IPS-18c (cell line): Measurements from ENCODE around the gene TSPAN4.

ENCODE experiments used
- H3K4me3 ChIP-seq: 2 replicates; pipeline ENCODE4 v1.7.0; 2013; ENCODE audit warnings: low read depth, mild to moderate bottlenecking, low read length, moderate library complexity; ENCODE audit not compliant: insufficient read depth
- H3K9me3 ChIP-seq: one replicate; pipeline ENCODE4 v1.6.1; 2013; ENCODE audit warnings: mild to moderate bottlenecking, low read length, moderate library complexity; ENCODE audit not compliant: control insufficient read depth, insufficient read depth

TSPAN4 gene, protein sequence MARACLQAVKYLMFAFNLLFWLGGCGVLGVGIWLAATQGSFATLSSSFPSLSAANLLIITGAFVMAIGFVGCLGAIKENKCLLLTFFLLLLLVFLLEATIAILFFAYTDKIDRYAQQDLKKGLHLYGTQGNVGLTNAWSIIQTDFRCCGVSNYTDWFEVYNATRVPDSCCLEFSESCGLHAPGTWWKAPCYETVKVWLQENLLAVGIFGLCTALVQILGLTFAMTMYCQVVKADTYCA

DNA sequence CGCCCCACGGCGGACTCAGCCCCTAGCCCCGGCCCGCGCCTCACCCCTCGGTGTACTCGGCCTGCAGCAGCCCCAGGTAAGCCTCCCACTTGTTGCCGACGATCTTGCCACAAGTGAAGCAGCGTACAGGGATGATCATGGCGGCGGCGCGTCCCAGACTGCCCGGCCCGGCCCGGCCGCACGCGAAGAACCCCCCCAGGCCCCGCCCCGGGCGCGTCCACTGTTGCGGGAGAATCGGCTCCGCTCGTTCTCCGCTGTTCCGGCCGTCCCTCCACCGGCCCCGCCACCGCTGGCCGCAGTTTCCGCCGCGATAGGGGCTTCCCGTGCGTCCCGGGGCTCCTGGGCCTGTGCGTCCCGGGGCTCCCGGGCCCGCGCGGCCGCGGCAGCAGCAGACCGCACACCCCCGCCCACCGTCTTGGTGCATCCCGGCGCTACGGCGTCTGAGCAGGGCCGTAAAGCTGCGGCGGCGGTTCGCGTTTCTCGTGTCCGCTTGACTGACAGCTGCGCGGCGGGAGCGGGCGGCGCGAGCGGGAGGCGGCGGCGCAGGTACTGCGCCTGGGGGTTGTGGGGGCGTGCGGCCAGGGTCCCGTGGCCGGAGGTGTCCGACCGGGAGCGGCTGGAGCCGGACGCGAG lies at the start of gene TSPAN4, which contains the start of gene POLR2L:
TSS of gene TSPAN4 (plus strand) at position 483 of the 633 bp plus-strand sequence. CDS start 7,453 bp downstream, outside the sequence.
TSS of gene POLR2L (minus strand) at position 160 of the 633 bp plus-strand sequence. CDS start at position 139, 21 bp downstream.
- H3K4me3 ChIP-seq: peak within 1 kb of the TSS; percentile 93
- no peaks in the 10 kb centered on the region for H3K9me3 ChIP-seq

DNA sequence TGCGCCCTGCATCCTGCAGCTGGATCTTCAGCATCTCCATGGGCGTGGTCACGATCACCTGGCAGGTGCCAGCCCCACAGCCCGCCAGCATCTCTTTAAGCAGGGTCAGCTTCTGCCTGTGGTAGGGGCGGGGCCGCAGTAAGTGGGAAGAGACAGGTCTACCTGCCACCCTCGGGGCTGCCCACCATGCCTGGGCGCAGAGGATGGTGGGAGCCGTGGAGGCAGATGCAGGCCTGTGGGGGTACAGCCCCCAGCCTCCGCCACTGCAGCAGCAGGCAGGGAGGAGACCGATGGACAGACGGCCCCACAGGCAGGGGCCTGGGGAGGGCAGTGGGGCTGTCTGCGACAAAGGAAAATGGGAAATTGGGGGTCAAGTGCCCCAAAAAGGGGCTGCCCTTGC lies 49.8 kb upstream of the TSPAN4 start:
- Histone ChIP-seq H3K4me3 (no peak overlapping the region), H3K9me3 (no peaks in the 10 kb centered on the region)

GRCh38 chr11:793556-793955 lies 49.1 kb upstream of the TSPAN4 start:
- Histone ChIP-seq H3K4me3 (no peak overlapping the region), H3K9me3 (no peaks in the 10 kb centered on the region)

- Histone ChIP-seq H3K4me3 (no peak overlapping the region), H3K9me3 (no peaks in the 10 kb centered on the region)
Measured at GRCh38 chr11:794013-794765, 48.5 kb upstream of the TSPAN4 start.

GRCh38 chr11:794766-795633 lies 47.7 kb upstream of the TSPAN4 start:
- Histone ChIP-seq H3K4me3 (no peak overlapping the region), H3K9me3 (no peaks in the 10 kb centered on the region)

DNA sequence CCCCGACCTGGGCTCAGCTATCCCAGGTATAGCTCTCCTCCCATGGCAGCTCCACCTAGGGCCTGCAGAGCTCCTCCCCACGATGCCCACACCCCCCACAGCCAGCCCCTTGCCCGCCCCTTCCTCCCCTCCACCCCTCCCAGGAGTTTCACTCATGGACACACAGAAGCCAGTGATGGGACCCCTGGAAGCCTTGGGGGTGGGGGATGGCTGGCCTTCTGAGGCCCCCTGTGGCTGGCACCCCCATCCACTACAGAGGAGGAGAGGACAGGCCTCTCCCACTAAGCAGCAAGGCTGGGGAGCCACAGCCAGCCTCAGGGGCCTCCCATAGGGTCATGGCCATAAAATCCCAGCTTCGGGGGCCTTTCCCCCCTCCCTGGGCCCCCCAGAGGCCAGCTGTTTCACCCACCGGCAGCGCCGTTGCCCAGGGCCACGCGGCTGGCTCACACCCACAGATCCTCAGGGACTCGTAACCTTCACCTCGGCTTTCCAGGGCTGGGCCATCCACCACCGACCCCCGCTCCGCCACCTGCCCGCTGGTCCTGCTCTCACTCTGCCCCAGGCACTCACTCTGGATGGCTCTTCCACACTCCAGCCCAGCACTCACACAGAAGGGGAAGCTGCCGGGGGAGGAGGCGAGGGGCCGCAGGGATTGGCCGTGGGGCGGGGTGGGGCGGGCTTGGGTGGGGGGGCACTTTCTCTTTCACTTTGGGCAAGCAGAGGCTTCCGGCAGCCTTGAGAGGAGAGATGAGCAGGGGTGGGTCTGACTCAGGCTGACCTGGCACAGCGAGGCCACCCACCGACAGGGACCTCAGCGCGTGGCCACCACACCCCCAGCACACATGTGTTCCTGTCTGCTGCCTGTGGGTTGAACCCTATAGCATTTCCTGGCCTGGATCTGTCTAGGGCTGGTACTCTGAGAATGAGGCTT lies 46.8 kb upstream of the TSPAN4 start:
- Histone ChIP-seq H3K4me3 (peak overlapping the region; percentile 86; the same call in 1 of the 2 replicates), H3K9me3 (no peaks in the 10 kb centered on the region)

- H3K9me3 ChIP-seq: no peaks in the 10 kb centered on the region
- peak overlapping the region; percentile 86 for H3K4me3 ChIP-seq
Measured at GRCh38 chr11:796565-797295, 45.9 kb upstream of the TSPAN4 start.

DNA sequence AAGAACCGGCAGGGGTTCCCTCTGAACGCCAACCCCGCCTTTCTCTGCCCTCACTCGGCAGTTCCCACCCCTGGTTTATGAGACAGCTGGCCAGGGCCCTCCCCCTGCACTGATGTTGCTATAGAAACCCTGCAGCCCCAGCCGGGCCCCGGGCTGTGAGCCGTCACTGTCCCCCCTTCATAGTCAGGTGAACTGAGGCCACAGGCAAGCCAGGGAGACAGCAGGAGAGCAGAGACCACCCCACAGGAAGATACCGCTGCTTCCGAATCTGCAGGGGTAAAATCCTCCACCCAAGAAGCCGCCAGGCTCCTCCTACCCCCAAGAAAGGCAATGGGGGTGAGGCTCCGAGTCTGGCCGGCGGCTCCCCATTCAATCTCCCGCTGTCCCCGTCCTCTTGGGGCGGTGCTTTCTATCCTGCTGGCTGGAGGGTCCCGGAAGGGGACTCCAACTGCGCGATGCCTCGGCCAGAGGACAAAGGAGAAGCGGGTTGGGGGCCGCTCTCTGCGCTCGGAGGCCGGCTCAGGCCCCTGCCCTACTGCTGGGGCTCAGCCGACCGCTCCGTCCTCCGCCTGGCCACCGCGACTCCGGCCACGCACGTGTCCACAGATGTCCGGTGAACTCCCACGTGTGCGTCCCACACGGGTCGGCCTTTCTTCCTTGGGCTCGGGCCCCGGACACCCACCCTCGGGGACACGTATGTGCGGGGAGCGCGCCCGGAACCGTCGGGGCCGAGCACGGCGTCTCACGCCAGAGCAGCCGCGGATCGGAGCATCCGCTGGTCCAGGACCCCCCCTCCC lies 45.2 kb upstream of the TSPAN4 start:
- peak overlapping the region; percentile 86 for H3K4me3 ChIP-seq
- no peaks in the 10 kb centered on the region for H3K9me3 ChIP-seq

DNA sequence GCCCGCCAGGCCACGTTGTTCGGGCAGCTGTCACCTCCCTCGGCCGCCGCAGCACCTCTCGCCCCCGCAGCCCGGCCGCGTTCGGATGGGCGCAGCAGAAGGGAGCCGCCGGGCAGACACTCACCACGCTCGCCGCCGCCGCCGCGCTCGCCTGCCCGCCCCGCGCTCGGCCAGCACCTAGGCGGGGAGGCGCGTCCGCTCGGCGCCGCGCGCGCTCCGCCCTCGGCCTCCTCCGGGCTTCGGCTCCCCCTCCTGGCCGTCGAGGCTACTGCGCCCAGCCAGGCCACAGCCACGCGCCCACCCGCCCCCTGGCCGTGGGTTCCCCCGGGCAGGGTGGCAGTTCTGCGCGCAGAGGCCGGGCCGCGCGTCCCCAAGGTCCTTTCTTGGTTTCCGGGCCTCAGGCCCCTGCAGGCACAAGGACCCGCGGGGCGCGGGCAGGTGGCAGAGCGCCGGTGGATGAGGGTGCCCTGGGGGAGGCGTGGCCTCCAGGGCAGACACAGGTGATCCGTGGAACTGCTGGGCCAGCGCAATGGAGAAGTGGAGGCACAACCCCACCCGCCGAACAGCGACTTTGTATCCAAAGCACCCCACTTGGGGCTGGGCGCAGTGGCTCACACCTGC lies 44.4 kb upstream of the TSPAN4 start, which contains the start of gene SLC25A22:
TSS of gene SLC25A22 (minus strand) at position 189 of the 621 bp plus-strand sequence. CDS start 3,275 bp downstream, outside the sequence.
- H3K4me3 ChIP-seq: peak within 1 kb of the TSS; percentile 86
- H3K9me3 ChIP-seq: no peaks in the 10 kb centered on the region

GRCh38 chr11:799641-800316 lies 42.9 kb upstream of the TSPAN4 start:
- no peak overlapping the region for H3K4me3 ChIP-seq
- no peaks in the 10 kb centered on the region for H3K9me3 ChIP-seq

DNA sequence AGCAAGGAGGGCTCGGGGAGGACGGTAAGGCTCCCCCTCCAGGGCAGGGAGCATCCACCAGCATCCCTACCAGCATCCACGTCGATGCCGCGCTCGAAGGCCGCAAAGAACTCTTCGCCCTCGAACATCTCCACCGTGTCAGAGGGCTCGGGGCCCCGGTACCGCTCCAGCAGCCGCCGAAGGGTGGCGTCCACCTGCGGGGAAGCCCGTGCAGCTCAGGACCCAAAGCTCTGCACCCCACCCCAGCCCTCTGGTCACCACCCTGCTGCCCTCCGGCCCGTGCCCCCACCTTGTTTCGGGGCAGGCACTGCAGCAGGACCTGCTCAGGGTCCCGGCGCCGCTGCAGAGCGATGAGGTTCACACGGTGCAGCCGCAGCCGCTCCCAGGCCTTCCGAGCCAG lies 42.2 kb upstream of the TSPAN4 start:
- Histone ChIP-seq H3K4me3 (no peak overlapping the region), H3K9me3 (no peaks in the 10 kb centered on the region)

GRCh38 chr11:801097-801780 lies 41.4 kb upstream of the TSPAN4 start:
- no peak overlapping the region for H3K4me3 ChIP-seq
- no peaks in the 10 kb centered on the region for H3K9me3 ChIP-seq

GRCh38 chr11:802018-802617 lies 40.5 kb upstream of the TSPAN4 start:
- Histone ChIP-seq H3K4me3 (no peak overlapping the region), H3K9me3 (no peaks in the 10 kb centered on the region)
